ENCODE measurements around the gene SUPV3L1.
A peak's percentile ranks its signal among the peaks of the same experiment; 100 is the strongest.
"Not testable (repeated sequence)": the region's sequence is repeated elsewhere in the genome, so short reads cannot be mapped to it uniquely, and the experiment has no call there.

The SUPV3L1 gene

GRCh38 chr10:69179743-69180524 is at the start of gene SUPV3L1:
Gene SUPV3L1, plus strand, starts transcription at chr10:69180234. Its CDS starts 58 bp downstream, at chr10:69180292.
- peak; percentile 98 for DNase-seq

DNA sequence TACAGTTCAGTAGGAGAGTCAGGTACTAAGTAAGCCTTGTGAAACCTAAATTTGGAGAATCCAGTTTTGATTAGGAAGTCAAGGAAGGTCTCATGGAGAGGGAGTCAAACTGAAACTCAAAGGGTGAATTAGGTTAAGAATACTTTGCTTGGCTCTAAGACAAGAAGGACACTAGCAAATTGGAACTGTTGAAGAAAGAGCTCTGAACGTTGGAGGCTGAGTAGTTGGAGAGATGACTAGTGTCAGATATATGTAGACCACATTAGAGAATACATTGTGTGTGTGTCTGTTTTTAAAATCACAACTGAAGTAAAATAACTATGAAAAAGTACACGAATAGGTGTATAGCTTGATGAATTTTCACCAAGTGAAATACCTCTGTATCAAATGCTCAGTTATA is 49.8 kb upstream of the SUPV3L1 start:
- peak; percentile 4 for DNase-seq

GRCh38 chr10:69139961-69140360 is 40.1 kb upstream of the SUPV3L1 start:
- no peak for DNase-seq

DNA sequence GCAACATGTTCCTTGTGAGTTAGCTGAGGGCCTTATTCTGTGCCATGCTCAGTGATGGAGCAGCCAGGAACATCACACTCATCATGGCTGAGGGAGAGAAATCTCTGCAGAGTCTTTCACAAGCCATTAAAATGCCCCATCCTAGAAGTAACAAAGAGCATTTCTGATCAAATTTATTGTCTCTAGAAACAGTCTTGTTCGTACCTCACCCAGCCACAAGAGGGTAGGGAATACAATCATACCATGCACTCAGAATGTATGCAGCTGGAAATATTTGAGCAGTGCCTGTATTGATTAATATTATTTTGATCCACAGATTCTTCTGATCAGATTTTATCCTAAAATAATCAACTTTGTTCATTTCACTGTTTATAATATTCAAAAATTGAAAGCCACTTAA is 38.7 kb upstream of the SUPV3L1 start:
- DNase-seq: no peak

GRCh38 chr10:69142074-69142473 is 38.0 kb upstream of the SUPV3L1 start:
- not testable (repeated sequence) for DNase-seq

DNA sequence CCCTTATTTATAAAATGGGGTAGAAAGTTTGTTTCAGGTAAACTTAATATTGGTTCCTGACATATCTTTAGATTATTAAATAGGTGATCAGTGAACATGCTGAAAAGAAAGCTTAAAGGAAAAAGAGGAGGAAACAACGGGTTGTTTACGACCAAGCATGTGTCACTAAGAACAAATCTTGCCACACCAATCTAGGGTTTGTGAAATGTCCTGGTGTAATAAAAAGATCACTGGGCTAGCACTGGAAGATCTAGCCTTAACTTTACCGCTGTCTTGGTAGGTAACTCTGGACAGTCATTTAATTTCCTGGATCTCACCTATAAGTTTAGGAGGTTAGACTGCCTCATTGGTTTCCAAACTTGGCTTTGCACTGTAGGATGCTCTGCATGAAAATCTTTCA is 37.1 kb upstream of the SUPV3L1 start:
- no peak for DNase-seq

DNA sequence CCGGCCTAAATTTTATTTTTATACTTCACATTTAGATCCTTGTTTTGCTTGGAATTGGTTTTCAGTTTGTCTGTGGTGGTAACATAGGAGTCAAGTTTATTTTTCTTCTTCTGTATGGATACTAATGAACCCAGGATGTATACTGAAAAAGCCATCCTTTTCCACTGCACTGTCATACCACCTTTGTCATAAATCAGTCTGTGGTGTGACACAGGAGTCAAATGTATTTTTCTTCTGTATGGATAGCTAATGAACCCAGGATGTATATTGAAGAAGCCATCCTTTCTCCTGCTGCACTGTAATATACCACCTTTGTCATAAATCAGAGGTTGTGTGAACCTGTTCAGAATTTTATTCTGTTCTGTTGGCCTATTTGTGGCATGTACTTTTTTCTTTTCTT is 34.7 kb upstream of the SUPV3L1 start:
- DNase-seq: no peak

DNA sequence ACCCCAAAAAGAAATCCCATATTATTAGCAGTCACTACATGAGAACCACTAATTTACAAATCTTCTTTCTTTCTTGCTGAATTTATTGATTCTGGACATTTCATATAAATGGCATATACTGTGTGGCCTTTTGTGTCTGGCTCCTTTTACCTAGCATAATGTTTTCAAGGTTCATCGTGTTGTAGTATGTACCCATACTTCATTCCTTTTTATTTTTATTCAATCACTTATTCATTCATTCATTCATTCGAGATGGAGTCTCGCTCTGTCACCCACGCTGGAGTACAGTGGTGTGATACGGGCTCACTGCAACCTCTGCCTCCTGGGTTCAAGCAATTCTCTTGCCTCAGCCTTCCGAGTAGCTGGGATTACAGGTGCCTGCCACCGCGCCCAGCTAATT is 34.2 kb upstream of the SUPV3L1 start:
- DNase-seq: no peak

GRCh38 chr10:69146759-69147158 is 33.3 kb upstream of the SUPV3L1 start:
- no peak for DNase-seq

- DNase-seq: no peak
These were observed 28.1 kb upstream of the SUPV3L1 start for GRCh38 chr10:69151984-69152383.

GRCh38 chr10:69153227-69153626 is 26.8 kb upstream of the SUPV3L1 start:
- DNase-seq: no peak

GRCh38 chr10:69160809-69161241 is 19.2 kb upstream of the SUPV3L1 start:
- peak; percentile 8 for DNase-seq

GRCh38 chr10:69168493-69168892 is 11.5 kb upstream of the SUPV3L1 start:
- DNase-seq: no peak

DNA sequence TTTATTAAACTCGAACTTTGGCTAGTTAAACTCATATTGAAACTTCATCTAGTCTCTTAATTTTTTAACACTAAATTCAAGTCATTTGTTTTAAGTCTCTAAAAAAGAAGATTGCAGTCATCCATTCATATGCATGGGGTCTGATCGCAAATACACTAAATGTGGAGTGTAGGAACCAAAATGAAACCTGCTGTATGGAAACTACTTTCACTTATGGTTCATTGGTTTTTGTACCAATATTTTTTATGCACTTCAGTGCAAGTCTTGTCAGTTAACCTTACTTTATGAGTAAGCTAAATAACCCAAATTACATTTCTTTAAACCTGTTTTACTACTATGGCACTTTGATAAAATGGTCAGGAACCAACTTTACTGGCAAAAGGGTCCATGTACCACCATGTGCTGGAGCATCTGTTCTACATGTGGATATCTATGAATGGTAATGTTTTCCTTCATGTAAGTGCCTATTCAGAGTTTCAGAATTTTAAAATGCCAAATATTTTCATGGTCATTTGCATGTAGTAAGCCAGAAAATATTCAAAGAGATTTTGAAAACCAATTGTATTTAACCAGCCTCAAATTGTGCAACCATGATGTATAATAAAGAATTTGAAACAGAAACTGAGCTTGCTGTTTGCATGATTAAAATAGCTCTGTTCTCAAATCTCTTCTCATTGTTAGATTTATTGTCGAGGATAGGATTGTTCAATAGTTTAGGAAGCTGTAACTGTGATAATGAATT is 7.6 kb upstream of the SUPV3L1 start:
- DNase-seq: no peak

GRCh38 chr10:69175326-69175725 is 4.7 kb upstream of the SUPV3L1 start:
- not testable (repeated sequence) for DNase-seq

DNA sequence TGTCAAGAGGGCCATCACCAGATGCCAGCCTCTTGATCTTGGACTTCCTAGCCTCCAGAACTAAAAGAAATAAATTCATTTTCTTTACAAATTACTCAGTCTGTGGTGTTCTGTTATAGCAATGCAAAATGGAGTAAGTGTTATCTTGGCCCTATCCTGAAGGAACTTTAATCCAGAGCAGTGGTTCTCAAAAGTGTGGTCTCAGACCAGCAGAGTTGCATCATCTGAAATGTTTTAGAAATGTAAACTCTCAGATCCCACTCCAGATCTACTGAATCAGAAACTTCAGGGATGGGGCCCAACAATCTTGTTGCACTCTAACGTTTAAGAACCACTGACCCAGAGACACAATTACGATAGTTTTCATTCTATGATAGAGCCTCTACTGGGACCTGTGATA is 3.2 kb upstream of the SUPV3L1 start:
- no peak for DNase-seq

DNA sequence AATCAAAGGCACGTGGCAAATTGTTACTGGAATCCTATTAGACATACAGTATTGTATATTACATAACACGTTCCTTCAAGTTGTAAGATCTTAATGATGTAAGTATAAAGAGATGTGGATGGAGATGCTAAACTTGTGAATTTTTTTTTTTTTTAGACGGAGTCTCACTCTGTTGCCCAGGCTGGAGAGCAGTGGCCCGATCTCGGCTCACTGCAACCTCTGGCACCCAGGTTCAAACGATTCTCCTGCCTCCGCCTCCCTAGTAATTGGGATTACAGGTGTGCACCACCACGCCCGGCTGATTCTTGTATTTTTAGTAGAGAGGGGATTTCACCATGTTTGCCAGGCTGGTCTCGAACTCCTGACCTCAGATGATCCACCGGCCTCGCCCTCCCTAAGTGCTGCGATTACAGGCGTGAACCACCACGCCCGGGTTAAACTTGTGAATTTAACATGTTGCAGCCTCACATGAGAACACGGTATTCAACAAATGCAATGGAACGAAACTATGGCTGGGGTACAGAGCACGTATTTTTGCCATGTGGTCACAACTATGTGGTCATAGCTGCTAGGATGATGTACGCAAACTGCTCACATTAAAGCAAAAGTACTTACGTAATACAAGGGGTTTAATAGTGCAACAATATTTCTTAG is 818 bp upstream of the SUPV3L1 start:
- DNase-seq: no peak

- no peak for DNase-seq
These were observed 631 bp downstream of the SUPV3L1 start for GRCh38 chr10:69180525-69181204.

- no peak for DNase-seq
These were observed 1.4 kb downstream of the SUPV3L1 start for GRCh38 chr10:69181433-69181832.

DNA sequence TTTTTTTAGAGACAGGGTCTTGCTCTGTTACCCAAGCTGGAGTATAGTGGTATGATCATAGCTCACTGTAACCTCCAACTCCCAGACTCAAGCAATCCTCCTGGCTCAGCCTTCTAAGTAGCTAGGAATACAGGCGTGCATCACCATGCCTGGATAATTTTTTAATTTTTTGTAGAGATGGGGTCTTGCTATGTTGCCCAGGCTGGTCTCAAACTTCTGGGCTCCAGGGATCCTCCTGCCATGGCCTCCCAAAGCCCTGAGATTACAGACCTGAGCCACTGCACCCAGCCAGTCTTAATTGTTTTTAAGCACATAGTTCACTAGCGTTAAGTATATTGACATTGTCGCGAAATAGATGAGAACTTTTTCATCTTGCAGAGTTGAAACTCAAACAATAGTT is 2.0 kb downstream of the SUPV3L1 start:
- DNase-seq: no peak

DNA sequence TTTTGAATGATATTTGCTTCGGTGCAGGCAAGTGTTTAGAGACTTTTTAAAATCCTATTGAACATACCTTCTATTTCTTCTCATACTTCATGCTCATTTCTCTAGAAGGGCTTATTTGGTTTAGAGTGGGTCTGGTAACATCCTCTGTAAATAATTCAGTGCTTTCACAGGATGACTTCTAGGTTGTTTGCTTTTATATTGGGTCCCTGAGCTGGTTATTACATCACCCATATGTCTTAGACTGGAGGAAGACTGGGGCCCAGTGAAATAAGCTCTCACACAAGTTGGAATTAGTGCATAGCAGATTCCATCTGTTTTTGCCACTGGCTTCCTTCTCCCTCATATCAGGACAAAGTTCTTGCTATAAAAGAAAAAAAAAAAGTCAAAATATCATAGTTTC is 6.5 kb downstream of the SUPV3L1 start:
- no peak for DNase-seq

DNA sequence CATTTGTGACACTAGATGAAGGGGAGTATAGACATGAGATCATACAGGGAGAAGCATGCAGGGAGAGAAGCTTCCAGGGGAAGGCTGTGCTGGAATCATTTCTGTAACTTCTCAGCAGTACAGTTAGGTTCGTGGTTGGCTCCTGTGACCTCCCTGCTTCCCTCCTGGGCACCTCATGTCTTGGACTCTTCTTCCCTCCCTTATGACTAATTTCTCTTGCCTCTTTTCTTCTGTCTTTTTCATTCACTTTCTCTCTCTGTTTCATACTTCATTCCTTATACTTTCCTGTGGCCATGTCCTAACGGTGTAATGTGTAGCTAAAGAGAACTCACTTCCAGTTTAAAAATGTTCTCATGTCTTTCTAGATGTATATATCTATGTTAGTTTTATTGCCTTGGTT is 21.0 kb downstream of the SUPV3L1 start:
- DNase-seq: peak; percentile 16

GRCh38 chr10:69202332-69202731 is 22.3 kb downstream of the SUPV3L1 start:
- peak; percentile 62 for DNase-seq

Measured in fibroblast of upper back skin (primary cell).